NCI-H226 (cell line): ENCODE data around the gene SRSF8.

Experiments
- DNase-seq: peaks from one replicate; pipeline ENCODE4 v3.0.0-alpha.2; 2015

The SRSF8 gene

DNA sequence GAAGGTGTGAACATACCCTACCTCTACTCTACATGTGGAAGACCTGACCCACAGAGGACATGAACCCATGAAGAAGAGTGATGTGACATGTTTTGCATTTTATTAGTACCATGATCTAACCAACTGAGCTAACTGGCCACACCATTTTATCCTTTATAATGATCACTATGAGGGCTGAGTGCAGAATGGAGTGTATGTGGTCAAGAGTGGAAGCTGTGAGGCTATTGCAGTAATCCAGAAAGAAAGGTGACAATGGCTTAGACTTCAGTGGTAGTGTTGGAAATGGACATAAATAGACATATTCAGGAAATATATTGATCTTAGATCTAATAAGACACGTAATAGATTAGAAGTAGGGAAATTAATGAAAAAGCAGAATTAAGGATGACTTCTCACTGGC is 3.8 kb downstream of the SRSF8 start:
- DNase-seq = no peak

GRCh38 chr11:95072948-95073347 is 6.2 kb downstream of the SRSF8 start:
- no peak for DNase-seq

DNA sequence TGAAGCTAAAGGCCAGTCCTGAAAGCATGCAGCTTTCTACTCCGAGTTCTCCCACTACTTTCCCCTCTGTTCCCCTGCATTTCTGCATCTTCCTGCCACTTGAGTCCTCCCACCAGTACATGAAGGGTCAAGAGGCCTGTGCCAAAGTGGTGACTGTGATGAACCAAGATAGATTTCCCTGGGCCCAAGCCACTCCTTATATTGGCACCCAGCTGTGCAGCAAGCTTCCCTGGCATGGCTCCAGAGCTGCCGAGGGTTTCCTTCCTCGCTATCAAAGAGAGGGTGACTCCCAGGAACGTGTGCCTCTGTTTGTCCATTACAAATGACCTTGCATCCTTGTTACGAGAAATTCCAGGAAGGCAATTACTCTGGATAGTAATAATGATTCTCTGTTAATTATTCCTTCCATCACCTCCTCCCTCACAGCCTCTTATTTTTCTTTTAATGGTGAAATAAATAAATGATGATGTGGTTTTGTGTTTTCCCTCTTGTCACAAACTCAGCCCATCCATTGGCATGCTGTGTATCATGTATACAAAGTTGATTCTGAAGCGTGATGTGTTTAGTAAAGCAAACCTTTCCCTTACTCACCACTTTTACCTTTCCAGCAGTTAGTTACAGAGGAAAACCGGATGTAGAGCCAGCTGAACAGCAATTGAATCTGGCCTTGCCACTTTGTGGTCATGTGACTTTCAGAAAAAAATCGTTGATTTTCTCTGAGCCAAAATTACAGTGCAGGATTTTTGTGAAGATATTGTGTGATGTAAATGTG is 8.3 kb downstream of the SRSF8 start:
- no peak for DNase-seq

DNA sequence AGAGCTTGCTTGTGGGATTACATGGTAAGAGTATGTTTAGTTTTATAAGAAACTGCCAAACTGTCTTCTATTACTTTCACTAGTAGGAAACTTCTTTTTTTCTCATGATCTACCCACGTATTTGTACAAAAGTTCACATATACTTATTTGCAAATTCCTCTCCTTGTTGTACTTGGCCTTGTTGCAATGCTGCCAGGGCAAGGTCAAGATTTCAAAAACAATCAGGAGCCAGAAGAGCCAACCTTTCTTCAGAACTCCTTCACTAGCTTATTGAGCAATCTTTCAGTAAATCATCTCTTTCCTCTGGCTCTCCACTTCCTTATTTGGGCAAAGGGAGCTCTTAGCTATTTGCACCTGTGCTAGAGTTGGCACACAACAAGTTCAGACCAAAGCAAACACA is 9.7 kb downstream of the SRSF8 start:
- DNase-seq = peak; percentile 42

GRCh38 chr11:95076981-95077380 is 10.3 kb downstream of the SRSF8 start:
- no peak for DNase-seq

DNA sequence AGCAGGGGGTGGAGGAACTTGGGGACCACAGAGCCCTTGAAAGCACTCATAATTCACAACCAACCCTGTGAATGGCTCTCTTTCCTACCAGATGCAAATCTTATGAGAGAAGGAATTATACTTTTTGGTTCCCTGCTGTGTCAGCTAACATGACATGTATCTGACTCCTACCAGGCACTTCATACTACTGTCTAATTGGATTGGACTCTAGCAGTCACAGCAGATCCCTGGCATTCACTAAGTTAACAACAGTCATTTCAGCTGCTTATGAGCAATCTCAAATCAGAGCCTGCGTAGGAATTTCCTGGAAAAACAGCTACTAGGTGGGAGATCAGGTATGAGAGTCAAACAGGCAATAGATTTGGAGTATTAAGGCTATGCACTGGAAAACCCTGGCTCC is 11.8 kb downstream of the SRSF8 start:
- no peak for DNase-seq

DNA sequence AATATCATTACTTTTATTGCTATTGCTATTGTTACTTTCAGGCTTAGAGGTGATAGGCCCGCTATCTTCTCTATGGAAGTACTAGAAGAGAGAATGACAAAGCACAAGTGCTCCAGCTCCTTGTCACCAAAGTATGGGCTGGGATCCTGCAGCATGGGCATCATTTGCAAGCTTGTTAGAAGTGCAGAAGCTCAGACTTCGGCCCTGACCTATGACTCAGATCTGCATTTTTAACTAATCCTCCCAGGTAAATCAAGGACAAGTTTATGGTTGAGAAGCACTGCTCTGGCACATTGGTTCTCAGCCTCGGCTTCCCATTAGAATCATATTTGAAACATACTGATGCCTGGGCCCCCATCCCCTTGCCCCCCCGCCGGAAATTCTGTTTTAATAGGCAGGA is 14.3 kb downstream of the SRSF8 start:
- no peak for DNase-seq

DNA sequence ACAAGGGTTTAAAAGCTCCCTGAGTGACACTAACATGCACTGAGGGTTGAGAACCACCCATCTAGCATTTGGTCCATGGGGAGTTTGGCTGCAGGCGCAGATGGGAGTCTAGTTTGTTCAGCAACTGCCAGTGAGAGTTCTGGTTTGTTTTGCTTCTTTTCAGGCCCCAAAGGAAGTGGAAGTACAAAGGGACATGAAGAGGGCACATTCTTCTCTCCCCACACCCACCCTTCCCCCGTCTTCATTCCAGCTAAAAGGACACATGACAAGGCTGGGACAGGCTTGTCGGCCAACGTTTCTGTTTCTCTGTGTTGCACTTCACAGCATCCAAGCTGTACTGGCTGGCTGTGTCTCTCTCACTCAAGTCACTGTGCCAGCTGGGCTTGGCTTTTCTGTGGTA is 14.7 kb downstream of the SRSF8 start:
- no peak for DNase-seq

GRCh38 chr11:95082576-95083001 is 15.9 kb downstream of the SRSF8 start:
- no peak for DNase-seq

- peak; percentile 46 for DNase-seq
Measured at GRCh38 chr11:95084509-95084908, 17.8 kb downstream of the SRSF8 start.

GRCh38 chr11:95085117-95085816 is 18.5 kb downstream of the SRSF8 start:
- DNase-seq = no peak

DNA sequence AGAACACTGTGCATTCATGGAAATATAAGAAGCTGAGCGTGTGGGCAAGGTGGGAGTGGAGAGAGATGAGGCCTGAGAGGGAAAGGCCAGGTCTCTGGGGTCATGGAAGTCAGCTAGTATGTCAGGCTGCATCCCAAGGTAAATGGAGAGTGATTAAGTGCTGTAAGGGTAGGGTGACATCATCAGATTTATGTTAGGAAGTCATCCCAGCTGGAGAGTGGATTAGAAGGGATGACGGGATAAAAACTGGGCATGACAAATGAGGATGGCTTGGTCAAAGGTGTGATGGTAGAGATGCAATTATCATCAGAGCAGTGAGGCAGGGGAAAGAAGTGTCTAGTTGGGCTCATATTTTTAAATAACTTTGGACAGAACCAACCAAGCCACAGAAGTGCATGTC is 19.4 kb downstream of the SRSF8 start:
- DNase-seq = no peak

DNA sequence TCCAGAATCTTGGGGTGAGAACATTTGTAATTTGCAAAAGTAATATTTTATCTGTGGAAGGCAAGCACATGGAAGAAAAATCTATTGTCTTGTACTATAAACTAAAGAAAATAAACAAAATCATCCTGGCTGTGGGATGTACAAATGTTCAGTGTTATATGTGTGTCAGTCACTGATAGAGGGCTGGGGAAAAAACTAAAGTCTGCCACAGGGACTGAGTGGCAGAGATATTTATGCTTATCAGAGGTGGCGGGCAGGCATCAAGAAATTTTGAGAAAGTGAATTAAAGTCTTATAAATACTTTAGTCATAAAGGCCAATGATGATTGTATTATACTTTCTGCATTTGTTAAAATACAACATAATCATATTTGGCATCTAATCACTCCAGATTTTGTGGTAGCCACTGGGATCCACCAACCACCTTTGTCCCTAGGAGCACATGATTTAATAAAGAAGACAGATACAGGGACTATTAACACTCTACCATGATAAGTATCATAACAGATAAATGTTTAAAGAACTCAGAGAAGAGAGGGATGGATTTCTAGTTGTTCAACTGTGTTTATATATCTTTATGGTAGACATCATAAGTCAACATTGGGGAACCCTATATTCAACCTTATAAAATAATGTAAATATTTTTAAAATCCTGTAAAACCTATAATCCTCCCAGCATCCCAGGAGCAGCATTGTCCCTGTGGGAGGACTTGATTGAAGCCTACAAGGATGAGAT is 20.3 kb downstream of the SRSF8 start:
- no peak for DNase-seq

GRCh38 chr11:95088946-95089619 is 22.4 kb downstream of the SRSF8 start:
- no peak for DNase-seq

DNA sequence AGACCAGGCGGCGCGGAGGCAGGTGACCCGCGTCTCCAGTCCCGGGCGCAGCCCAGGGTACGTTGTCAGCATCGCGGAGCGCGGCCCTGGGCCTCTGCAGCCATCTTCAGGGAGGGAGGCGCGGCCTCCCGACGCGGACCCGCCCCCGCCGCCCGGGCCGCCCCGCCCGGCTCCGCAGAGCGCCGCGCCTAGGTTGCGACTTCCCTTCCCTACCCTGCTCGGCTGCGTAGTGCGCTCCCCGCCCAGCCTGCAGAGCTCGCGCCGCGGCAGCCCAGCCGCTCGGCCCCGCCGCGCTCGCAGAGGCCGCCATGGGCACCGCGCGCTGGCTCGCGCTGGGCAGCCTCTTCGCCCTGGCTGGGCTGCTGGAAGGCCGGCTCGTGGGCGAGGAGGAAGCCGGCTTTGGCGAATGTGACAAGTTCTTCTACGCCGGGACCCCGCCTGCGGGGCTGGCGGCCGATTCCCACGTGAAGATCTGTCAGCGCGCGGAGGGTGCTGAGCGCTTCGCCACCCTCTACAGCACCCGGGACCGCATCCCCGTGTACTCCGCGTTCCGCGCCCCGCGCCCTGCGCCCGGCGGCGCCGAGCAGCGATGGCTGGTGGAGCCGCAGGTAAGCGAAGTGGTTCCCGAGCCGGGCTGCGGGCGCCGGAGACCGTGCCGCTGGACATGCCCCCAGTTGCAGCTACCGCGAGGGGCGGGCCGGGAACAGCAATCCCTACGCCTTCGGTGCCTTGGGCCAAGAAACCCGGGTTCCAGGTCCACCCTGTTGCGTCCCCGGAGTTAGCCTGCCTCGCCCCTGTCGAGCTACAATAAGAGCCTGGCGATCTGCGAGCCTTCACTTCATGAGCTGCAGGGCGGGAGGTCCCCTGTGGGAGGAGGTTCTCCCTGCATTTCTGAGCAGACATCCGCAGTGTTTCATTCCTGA is 23.2 kb downstream of the SRSF8 start, which contains the start of gene ENDOD1:
ENDOD1 (plus strand) TSS at position 227 of the 923 bp plus-strand sequence; CDS start at position 309, 82 bp downstream.
- DNase-seq = peak; percentile 73

DNA sequence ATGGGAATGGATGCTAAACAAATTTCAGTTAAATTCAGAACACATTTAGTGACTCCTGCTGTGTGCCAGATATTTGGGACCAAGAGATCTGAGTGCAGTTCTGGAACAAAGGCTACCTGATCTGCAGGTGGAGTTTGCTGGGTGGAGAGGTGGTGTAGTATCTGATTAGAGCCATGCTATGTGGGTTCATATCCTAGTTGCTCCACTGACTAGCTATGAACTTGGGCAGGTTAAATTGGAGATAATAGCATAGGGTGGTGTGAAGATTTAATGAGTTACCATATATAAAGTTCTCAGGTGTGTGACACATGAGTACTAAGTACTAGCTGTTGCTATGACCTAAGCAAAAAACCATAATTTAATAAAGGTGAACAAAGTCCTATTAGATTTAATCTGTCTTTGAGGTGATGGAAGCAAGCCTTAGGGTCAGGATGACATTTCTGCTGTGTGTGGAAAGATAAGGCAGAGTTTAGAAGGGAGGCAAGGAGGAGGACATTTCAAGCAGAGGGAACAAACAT is 25.0 kb downstream of the SRSF8 start:
- no peak for DNase-seq

- DNase-seq = peak; percentile 46
Measured at GRCh38 chr11:95092549-95093324, 26.0 kb downstream of the SRSF8 start.

- DNase-seq = no peak
Measured at GRCh38 chr11:95093548-95093947, 26.8 kb downstream of the SRSF8 start.

- DNase-seq = no peak
Measured at GRCh38 chr11:95095858-95096587, 29.3 kb downstream of the SRSF8 start.

- DNase-seq = no peak
Measured at GRCh38 chr11:95097209-95097608, 30.5 kb downstream of the SRSF8 start.
